Measurements from ENCODE around the gene NOPCHAP1. TPM values are rescaled to one million over a fixed set of nuclear protein-coding genes. Genes with fewer than 3 reads are reported as not detected.

NOPCHAP1 gene
- total and polyA plus RNA-seq, 2 of the 4 experiments (the other 2 are of a cell fraction) = 5.6 to 9.3 TPM

- WGBS, 2 experiments (ENCODE audit: extremely low coverage in 2 of 2, insufficient read length in 1 of 2) = no CpG with 5 or more reads among the region's 3 CpGs
- no peak for DNase-seq
- POLR2A ChIA-PET (ENCODE audit: unreplicated experiment) = no interaction called here
Observed at GRCh38 chr12:104941454-104941853, 44.7 kb upstream of the NOPCHAP1 start.

More at GRCh38 chr12:104941454-104941853, 44.7 kb upstream of the NOPCHAP1 start:
- Histone ChIP-seq H2BK20ac (ENCODE audit: low read depth, low read length) (no peak overlapping the region), H2BK15ac (ENCODE audit: low read depth, low read length) (no peak overlapping the region), H2AK5ac (ENCODE audit: low read depth, low read length) (no peak overlapping the region), H4K20me1 (ENCODE audit: insufficient read depth, low read length) (no peaks in the 10 kb centered on the region), H3K36me3 (ENCODE audit: control insufficient read depth, insufficient read depth, low read length) (no peaks in the 10 kb centered on the region), H3K4ac (ENCODE audit: low read depth, low read length) (no peak overlapping the region), H3K4me2 (ENCODE audit: low read depth, low read length) (no peak overlapping the region), H3K9me1 (ENCODE audit: insufficient read depth, low read length) (0 out of 2 replicates have a peak, but pooled peaks cover 4% of the 10 kb centered on the region), H3K4me1 (ENCODE audit: control insufficient read depth, insufficient read depth, low read length) (peaks cover 3% of the 10 kb centered on the region), H3K27me3 (ENCODE audit: control insufficient read depth, insufficient read depth, low read length) (peaks cover 4% of the 10 kb centered on the region; the same call in 1 of the 2 replicates), H3K9me3 (ENCODE audit: control insufficient read depth, insufficient read depth, low read length) (peaks cover 11% of the 10 kb centered on the region), H3K9ac (ENCODE audit: low read depth, low read length) (no peak overlapping the region), H2AK9ac (replicated peaks; ENCODE audit: low read depth, low read length, poor library complexity) (no peak overlapping the region), H3K79me1 (ENCODE audit: low read depth in 1 of 2, low read length in 2 of 2) (no peaks in the 10 kb centered on the region; a peak in 1 of 4 replicates), H4K5ac (ENCODE audit: low read depth, low read length) (no peak overlapping the region), H2BK5ac (ENCODE audit: low read depth, low read length, poor library complexity, severe bottlenecking) (no peak overlapping the region), H2AFZ (replicated peaks; ENCODE audit: low read length, poor library complexity) (no peak overlapping the region), H3K56ac (ENCODE audit: extremely low read depth, insufficient read depth, low read length) (no peak overlapping the region), H2BK120ac (ENCODE audit: low read depth, low read length) (no peak overlapping the region), H4K91ac (ENCODE audit: insufficient read depth, low read depth, low read length) (no peak overlapping the region), H3K14ac (replicated peaks; ENCODE audit: low read depth, low read length) (no peak overlapping the region), H3K23ac (ENCODE audit: low read depth, low read length) (no peak overlapping the region), H4K8ac (ENCODE audit: low read depth in 2 of 2, low read length in 2 of 2) (no peak overlapping the region), H3K27ac (ENCODE audit: insufficient read depth, low read length) (no peak overlapping the region), H3K4me3 (ENCODE audit: insufficient read depth, low read depth, low read length) (no peak overlapping the region), H3K18ac (ENCODE audit: low read depth, low read length) (no peak overlapping the region)
- intact Hi-C loops (cut with micrococcal nuclease) (no loop called here), dilution Hi-C loops (cut with HindIII; ENCODE audit: low sequenced_read_pairs, unreplicated experiment) (no loop called here), in situ Hi-C loops (cut with MboI; ENCODE audit: low sequenced_read_pairs) (no loop called here)
- ATAC-seq (ENCODE audit: low read depth) = no peak
- TF ChIP-seq RAD21 (IDR thresholded peaks at IDR 0.05; ENCODE audit: low read length) (no peak), MAZ (IDR thresholded peaks at IDR 0.05; ENCODE audit: borderline replicate concordance, low read depth, low read length) (no peak), CTCF (conservative IDR thresholded peaks at IDR 0.05; ENCODE audit: low read depth, low read length) (no peak)
- BruUV-seq (replicated peaks) = no TSS peak
- CTCF ChIA-PET = interaction anchor here (1.1 kb wide), 1 partner anchor 11 kb away, joined by 5 read pairs; no protein-coding TSS in a partner anchor

Measured in IMR-90 (cell line).